ENCODE data around the gene DRD2. TPM values are rescaled to one million over a fixed set of nuclear protein-coding genes. Genes with fewer than 3 reads are reported as not detected.

Gene DRD2
- total RNA-seq, 1 donor from 2014 or later = 0.49 TPM

DNA sequence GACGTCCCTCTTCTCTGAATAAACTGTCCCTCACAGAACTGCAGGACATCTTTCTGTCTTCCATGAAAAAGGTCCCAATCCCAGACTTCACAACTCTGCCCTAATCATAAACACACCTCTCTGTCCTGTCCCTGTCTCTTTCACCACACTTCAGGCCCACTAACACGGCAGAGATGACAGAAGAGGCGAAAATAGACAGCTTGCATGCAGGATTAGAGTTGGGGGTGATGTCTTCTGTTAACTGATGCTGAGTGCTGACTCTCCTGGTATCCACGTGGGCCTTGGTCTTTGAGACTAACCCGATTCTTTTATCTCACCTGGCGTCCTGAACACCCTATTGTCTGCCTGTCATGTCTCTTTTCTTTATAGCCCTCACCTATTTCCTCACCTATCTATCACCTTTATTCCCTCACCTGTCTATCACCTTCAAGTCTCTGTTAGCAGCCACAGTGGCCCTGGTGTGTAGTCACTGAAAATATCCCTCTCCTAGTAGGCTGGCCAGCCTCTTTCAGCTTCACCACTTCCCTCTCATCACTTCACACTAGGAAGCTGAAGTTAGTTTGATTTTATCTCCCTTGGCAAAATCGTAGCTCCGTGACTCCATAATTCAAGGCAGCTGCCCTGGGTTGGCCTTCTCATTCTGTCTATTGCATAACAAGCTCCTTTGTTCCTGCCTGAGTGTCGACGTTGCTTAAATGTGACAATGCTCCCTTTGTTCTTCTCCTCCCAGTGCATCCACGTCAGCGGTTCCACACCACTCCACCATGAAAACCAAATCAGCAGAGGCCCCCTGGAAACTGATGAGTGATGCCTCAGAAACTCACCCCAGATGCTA lies 30.6 kb upstream of the DRD2 start:
- Histone ChIP-seq H3K27ac (no peak overlapping the region), H3K4me1 (no peaks in the 10 kb centered on the region), H3K36me3 (no peaks in the 10 kb centered on the region), H3K9me3 (no peaks in the 10 kb centered on the region), H3K27me3 (no peaks in the 10 kb centered on the region), H3K4me3 (no peak overlapping the region)
- intact Hi-C loops (cut with DNase I) = no loop called here
- peak; percentile 47 to 52 for DNase-seq (ENCODE audit: extremely low spot score in 2 of 2)
- TF ChIP-seq POLR2AphosphoS5 (IDR thresholded peaks at IDR 0.05; ENCODE audit: insufficient read depth in 1 of 2, low read depth in 1 of 2) (no peak), POLR2A (IDR thresholded peaks at IDR 0.05) (no peak)
- TF ChIP-seq, protein P1, sequence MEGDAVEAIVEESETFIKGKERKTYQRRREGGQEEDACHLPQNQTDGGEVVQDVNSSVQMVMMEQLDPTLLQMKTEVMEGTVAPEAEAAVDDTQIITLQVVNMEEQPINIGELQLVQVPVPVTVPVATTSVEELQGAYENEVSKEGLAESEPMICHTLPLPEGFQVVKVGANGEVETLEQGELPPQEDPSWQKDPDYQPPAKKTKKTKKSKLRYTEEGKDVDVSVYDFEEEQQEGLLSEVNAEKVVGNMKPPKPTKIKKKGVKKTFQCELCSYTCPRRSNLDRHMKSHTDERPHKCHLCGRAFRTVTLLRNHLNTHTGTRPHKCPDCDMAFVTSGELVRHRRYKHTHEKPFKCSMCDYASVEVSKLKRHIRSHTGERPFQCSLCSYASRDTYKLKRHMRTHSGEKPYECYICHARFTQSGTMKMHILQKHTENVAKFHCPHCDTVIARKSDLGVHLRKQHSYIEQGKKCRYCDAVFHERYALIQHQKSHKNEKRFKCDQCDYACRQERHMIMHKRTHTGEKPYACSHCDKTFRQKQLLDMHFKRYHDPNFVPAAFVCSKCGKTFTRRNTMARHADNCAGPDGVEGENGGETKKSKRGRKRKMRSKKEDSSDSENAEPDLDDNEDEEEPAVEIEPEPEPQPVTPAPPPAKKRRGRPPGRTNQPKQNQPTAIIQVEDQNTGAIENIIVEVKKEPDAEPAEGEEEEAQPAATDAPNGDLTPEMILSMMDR (IDR thresholded peaks at IDR 0.05) = no peak

DNA sequence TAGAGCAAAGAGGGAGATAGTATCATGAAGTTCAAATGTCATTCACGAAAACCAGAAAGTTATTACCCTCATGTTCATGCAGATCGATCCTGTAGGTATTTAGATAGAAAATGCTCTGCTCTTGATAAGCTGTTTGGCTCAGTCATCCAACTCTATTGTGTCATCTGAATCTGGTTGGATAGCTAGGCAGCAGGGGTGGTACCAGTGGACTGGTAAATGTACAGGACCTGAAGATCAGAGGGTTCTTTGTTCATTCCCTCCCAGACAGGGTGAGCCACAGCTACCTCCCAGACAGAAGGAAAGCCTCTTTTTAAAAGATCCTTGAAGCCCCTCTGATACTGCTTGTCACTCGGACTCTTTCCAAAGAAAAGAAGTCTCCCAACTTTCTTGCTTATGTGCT lies 29.8 kb upstream of the DRD2 start:
- H3K36me3 ChIP-seq = no peaks in the 10 kb centered on the region
- no peak overlapping the region for H3K27ac ChIP-seq
- TF ChIP-seq POLR2A (IDR thresholded peaks at IDR 0.05) (no peak), POLR2AphosphoS5 (IDR thresholded peaks at IDR 0.05; ENCODE audit: insufficient read depth in 1 of 2, low read depth in 1 of 2) (no peak)
- TF ChIP-seq, protein P1 (IDR thresholded peaks at IDR 0.05) = no peak
- H3K4me1 ChIP-seq = no peaks in the 10 kb centered on the region
- DNase-seq (ENCODE audit: extremely low spot score in 2 of 2) = peak; percentile 13 to 16
- H3K27me3 ChIP-seq = no peaks in the 10 kb centered on the region
- no peaks in the 10 kb centered on the region for H3K9me3 ChIP-seq
- H3K4me3 ChIP-seq = no peak overlapping the region
- intact Hi-C loops (cut with DNase I) = no loop called here

DNA sequence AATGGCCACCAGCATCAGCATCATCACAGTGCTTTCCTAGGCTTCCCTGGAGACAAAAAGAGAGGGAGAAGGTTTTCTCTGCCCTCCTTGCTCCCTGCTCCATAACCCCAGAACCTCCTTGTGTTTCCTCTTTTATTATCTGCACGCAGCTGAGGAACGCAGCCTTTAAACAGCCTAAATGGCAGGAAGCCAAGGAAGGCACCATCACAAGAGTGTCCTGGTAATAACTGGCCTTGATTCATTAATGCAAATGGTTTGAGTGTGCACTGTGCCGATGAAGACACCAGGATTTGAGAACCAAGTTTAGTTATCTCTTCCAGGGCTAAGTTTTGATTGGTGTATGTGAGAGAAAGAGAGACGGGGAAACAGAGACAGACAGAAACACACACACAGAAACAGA lies 29.4 kb upstream of the DRD2 start:
- Histone ChIP-seq H3K9me3 (no peaks in the 10 kb centered on the region), H3K4me1 (no peaks in the 10 kb centered on the region), H3K4me3 (no peak overlapping the region), H3K27ac (no peak overlapping the region), H3K36me3 (no peaks in the 10 kb centered on the region), H3K27me3 (no peaks in the 10 kb centered on the region)
- intact Hi-C loops (cut with DNase I) = no loop called here
- peak in 1 of 2 donors; percentile 16 for DNase-seq (ENCODE audit: extremely low spot score in 2 of 2)
- no peak for TF ChIP-seq POLR2A (IDR thresholded peaks at IDR 0.05)
- TF ChIP-seq POLR2AphosphoS5 (IDR thresholded peaks at IDR 0.05; ENCODE audit: insufficient read depth in 1 of 2, low read depth in 1 of 2) = no peak
- TF ChIP-seq, protein P1 (IDR thresholded peaks at IDR 0.05) = no peak

DNA sequence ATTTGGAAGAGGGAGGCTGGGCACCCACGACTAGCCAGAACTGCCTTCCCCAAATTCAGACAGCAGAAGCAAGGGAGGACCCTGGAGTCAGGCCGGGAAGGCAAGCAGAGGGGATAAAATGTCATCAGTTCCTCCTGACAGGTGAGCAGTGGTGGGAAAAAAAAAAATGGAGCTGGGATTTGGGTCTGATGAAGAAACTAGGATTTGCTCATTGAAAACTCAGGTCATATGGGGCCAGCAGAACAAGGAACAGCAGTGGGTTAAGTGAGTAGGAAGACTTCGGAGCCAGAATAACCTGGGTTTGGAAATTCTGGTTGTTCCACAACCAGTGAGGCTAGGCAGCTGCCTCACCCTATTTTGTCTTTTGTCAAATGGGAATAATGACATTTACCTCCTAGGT lies 28.9 kb upstream of the DRD2 start:
- no peaks in the 10 kb centered on the region for H3K9me3 ChIP-seq
- no peak overlapping the region for H3K27ac ChIP-seq
- no peak overlapping the region for H3K4me3 ChIP-seq
- H3K4me1 ChIP-seq = no peaks in the 10 kb centered on the region
- DNase-seq (ENCODE audit: extremely low spot score in 2 of 2) = peak; percentile 34 to 64
- TF ChIP-seq POLR2A (IDR thresholded peaks at IDR 0.05) (no peak), POLR2AphosphoS5 (IDR thresholded peaks at IDR 0.05; ENCODE audit: insufficient read depth in 1 of 2, low read depth in 1 of 2) (no peak)
- TF ChIP-seq, protein P1 (IDR thresholded peaks at IDR 0.05) = no peak
- intact Hi-C loops (cut with DNase I) = no loop called here
- no peaks in the 10 kb centered on the region for H3K36me3 ChIP-seq
- no peaks in the 10 kb centered on the region for H3K27me3 ChIP-seq

Measured in vagina (tissue), 2 donors.